H1 (cell line): ENCODE data around the gene STAT3. TPM values are rescaled to one million over a fixed set of nuclear protein-coding genes. Genes with fewer than 3 reads are reported as not detected.

Experiments
- CTCF ChIA-PET: fragments of 300-600 bp; sonication (Branson Sonifier 250); formaldehyde crosslinking; loops from one replicate; lab custom pipeline; 2021; ENCODE audit not compliant: partially characterized antibody; lab: Charles Lee
- POLR2A ChIA-PET: fragments of 300-600 bp; sonication (Branson Sonifier 250); formaldehyde crosslinking; loops from one replicate; lab custom pipeline; 2021; ENCODE audit warnings: inconsistent platforms; ENCODE audit not compliant: partially characterized antibody; lab: Charles Lee
- DNase-seq, 2 experiments: peaks; one replicate each; pipeline versions ENCODE4 v3.0.0 to v3.0.0-alpha.2; 2010 to 2022; ENCODE audit warnings: low spot score in 2 of 2, low read depth in 1 of 2, mixed read lengths in 1 of 2
- FAIRE-seq: peaks from 2 replicates; lab custom pipeline; 2011; peaks lifted over from hg19 to GRCh38; lab: Jason Lieb, UNC
- H2AFZ ChIP-seq: 2 replicates; pipeline ENCODE4 v1.8.1; 2012; ENCODE audit warnings: low read length, inconsistent platforms
- H2AK5ac ChIP-seq: 2 replicates; pipeline ENCODE4 v1.6.1; 2013; ENCODE audit warnings: low read depth, low read length
- H2BK120ac ChIP-seq: replicated peaks from 2 replicates; pipeline ENCODE3; 2013; ENCODE audit warnings: low read depth, low read length, inconsistent platforms
- H2BK12ac ChIP-seq: 2 replicates; pipeline ENCODE4 v1.6.1; 2013; ENCODE audit warnings: low read depth, low read length
- H2BK15ac ChIP-seq: 2 replicates; pipeline ENCODE4 v1.6.1; 2013; ENCODE audit warnings: low read length
- H2BK20ac ChIP-seq: 2 replicates; pipeline ENCODE4 v1.6.1; 2013; ENCODE audit warnings: low read length
- H2BK5ac ChIP-seq: 2 replicates; pipeline ENCODE4 v1.6.1; 2013; ENCODE audit warnings: low read depth, low read length
- H3K14ac ChIP-seq: 2 replicates; pipeline ENCODE4 v1.6.1; 2013; ENCODE audit warnings: inconsistent platforms; ENCODE audit not compliant: insufficient read length
- H3K18ac ChIP-seq: 2 replicates; pipeline ENCODE4 v1.6.1; 2013; ENCODE audit warnings: low read length; ENCODE audit errors: extremely low read depth
- H3K23ac ChIP-seq: 2 replicates; pipeline ENCODE4 v1.6.1; 2013; ENCODE audit warnings: inconsistent platforms; ENCODE audit not compliant: insufficient read length
- H3K23me2 ChIP-seq: 2 replicates; pipeline ENCODE4 v1.6.1; 2013; ENCODE audit warnings: low read depth, low read length
- H3K27ac ChIP-seq: 2 replicates; pipeline ENCODE4 v1.6.1; 2011; ENCODE audit warnings: low read depth, low read length, inconsistent platforms
- H3K27me3 ChIP-seq, 4 experiments: replicated peaks in 1 of 4; 1 replicate in 1 of 4; 2 replicates in 3 of 4; pipeline versions ENCODE4 v1.6.1 to v1.8.1; 2011 to 2013; ENCODE audit warnings: low read length in 3 of 4, mild to moderate bottlenecking in 3 of 4, inconsistent platforms in 2 of 4, mixed read lengths in 2 of 4, moderate library complexity in 1 of 4; ENCODE audit not compliant: control insufficient read depth in 3 of 4, insufficient read depth in 3 of 4; ENCODE audit errors: extremely low read depth in 1 of 4
- H3K36me3 ChIP-seq, 4 experiments: 2 replicates each; pipeline versions ENCODE4 v1.6.1 to v1.8.1; 2011 to 2013; ENCODE audit warnings: mild to moderate bottlenecking in 4 of 4, low read length in 3 of 4, moderate library complexity in 2 of 4, control low read depth in 1 of 4, inconsistent platforms in 1 of 4; ENCODE audit not compliant: insufficient read depth in 4 of 4, control insufficient read depth in 2 of 4
- H3K4ac ChIP-seq: replicated peaks from 2 replicates; pipeline ENCODE3; 2013; ENCODE audit warnings: low read length, low read depth, mixed read lengths, inconsistent platforms; ENCODE audit not compliant: insufficient read length
- H3K4me1 ChIP-seq, 4 experiments: replicated peaks in 1 of 4; 1 replicate in 1 of 4; 2 replicates in 3 of 4; pipeline versions ENCODE4 v1.6.1 to v1.8.1; 2011 to 2013; ENCODE audit warnings: low read length in 3 of 4, inconsistent platforms in 2 of 4, mixed read lengths in 1 of 4; ENCODE audit not compliant: insufficient read depth in 4 of 4, control insufficient read depth in 3 of 4
- H3K4me2 ChIP-seq, 2 experiments: 2 replicates each; pipeline versions ENCODE4 v1.6.1 to v1.8.1; 2011 to 2013; ENCODE audit warnings: low read depth in 2 of 2, low read length in 2 of 2, control low read depth in 1 of 2, inconsistent platforms in 1 of 2, mild to moderate bottlenecking in 1 of 2; ENCODE audit not compliant: insufficient read depth in 1 of 2
- H3K4me3 ChIP-seq, 4 experiments: fragments of 200-600, 300-600 bp in 1 of 4; sonication (generic), shearing (Covaris generic), sonication (Bioruptor Twin) in 1 of 4; 2 replicates each; pipeline versions ENCODE4 v1.5.1 to v1.8.1; 2011 to 2016; ENCODE audit warnings: low read length in 4 of 4, low read depth in 3 of 4, control low read depth in 2 of 4, inconsistent platforms in 2 of 4, mild to moderate bottlenecking in 2 of 4, mixed read lengths in 1 of 4, moderate library complexity in 1 of 4; ENCODE audit not compliant: insufficient read depth in 2 of 4; ENCODE audit errors: extremely low read depth in 1 of 4
- H3K56ac ChIP-seq: replicated peaks from 2 replicates; pipeline ENCODE3; 2013; ENCODE audit warnings: low read depth, mild to moderate bottlenecking, mixed read lengths, low read length, inconsistent platforms; ENCODE audit not compliant: insufficient read length
- H3K79me1 ChIP-seq: 2 replicates; pipeline ENCODE4 v1.6.1; 2013; ENCODE audit warnings: low read depth, low read length, control low read depth
- H3K79me2 ChIP-seq, 2 experiments: 2 replicates each; pipeline versions ENCODE4 v1.6.1 to v1.8.1; 2012 to 2013; ENCODE audit warnings: low read length in 2 of 2, mild to moderate bottlenecking in 2 of 2, inconsistent platforms in 1 of 2; ENCODE audit not compliant: insufficient read depth in 2 of 2, control insufficient read depth in 1 of 2
- H3K9ac ChIP-seq, 4 experiments: replicated peaks in 1 of 4; 1 replicate in 1 of 4; 2 replicates in 3 of 4; pipeline versions ENCODE4 v1.6.1 to v1.8.1; 2011 to 2013; ENCODE audit warnings: low read depth in 3 of 4, low read length in 3 of 4, control low read depth in 2 of 4, mild to moderate bottlenecking in 2 of 4, moderate library complexity in 2 of 4, inconsistent platforms in 1 of 4; ENCODE audit errors: extremely low read depth in 1 of 4
- H3K9me3 ChIP-seq, 2 experiments: 2 replicates each; pipeline versions ENCODE4 v1.6.1 to v1.8.1; 2012 to 2013; ENCODE audit warnings: mild to moderate bottlenecking in 2 of 2, moderate library complexity in 2 of 2, control low read depth in 1 of 2, inconsistent platforms in 1 of 2, low read depth in 1 of 2, low read length in 1 of 2, mixed read lengths in 1 of 2; ENCODE audit not compliant: insufficient read depth in 2 of 2
- H4K20me1 ChIP-seq, 2 experiments: replicated peaks in 1 of 2; 2 replicates each; pipeline versions ENCODE3 to v1.8.1; 2011 to 2013; ENCODE audit warnings: inconsistent platforms in 2 of 2, low read length in 2 of 2, mild to moderate bottlenecking in 1 of 2; ENCODE audit not compliant: insufficient read depth in 2 of 2, control insufficient read depth in 1 of 2
- H4K5ac ChIP-seq: 2 replicates; pipeline ENCODE4 v1.6.1; 2013; ENCODE audit warnings: low read length, low read depth, mixed read lengths, inconsistent platforms; ENCODE audit not compliant: insufficient read length
- H4K8ac ChIP-seq: 2 replicates; pipeline ENCODE4 v1.8.0; 2013; ENCODE audit warnings: mild to moderate bottlenecking, moderate library complexity, low read length, inconsistent platforms; ENCODE audit not compliant: insufficient read depth; ENCODE audit errors: extremely low read depth
- H4K91ac ChIP-seq: replicated peaks from 2 replicates; pipeline ENCODE3; 2013; ENCODE audit warnings: low read length, mixed read lengths, inconsistent platforms; ENCODE audit not compliant: insufficient read length
- CEBPB ChIP-seq: IDR thresholded peaks from 2 replicates; pipeline ENCODE4 v1.6.1; 2012; ENCODE audit warnings: low read depth, low read length
- CTCF ChIP-seq, 3 experiments: IDR thresholded peaks; 1 replicate in 2 of 3; 2 replicates in 1 of 3; pipeline versions ENCODE4 v1.5.1 to v1.6.1; 2011; ENCODE audit warnings: low read length in 3 of 3, mild to moderate bottlenecking in 3 of 3, inconsistent platforms in 2 of 3, low read depth in 1 of 3, moderate library complexity in 1 of 3; ENCODE audit not compliant: insufficient read depth in 1 of 3; ENCODE audit errors: control extremely low read depth in 1 of 3
- EP300 ChIP-seq, 2 experiments: IDR thresholded peaks; 1 replicate in 1 of 2; 2 replicates in 1 of 2; pipeline ENCODE4 v1.6.1; 2011 to 2012; ENCODE audit warnings: low read depth in 2 of 2, low read length in 2 of 2, mild to moderate bottlenecking in 2 of 2, borderline replicate concordance in 1 of 2, inconsistent platforms in 1 of 2, moderate library complexity in 1 of 2
- EZH2 ChIP-seq: fragments of 200-600 bp; sonication (generic); IDR thresholded peaks from 2 replicates; pipeline ENCODE4 v1.7.1; 2012; ENCODE audit warnings: low read depth, mild to moderate bottlenecking, moderate library complexity, low read length, inconsistent platforms; ENCODE audit not compliant: severe bottlenecking
- KDM5A ChIP-seq: fragments of 200-600 bp; IDR thresholded peaks from 2 replicates; pipeline ENCODE4 v1.7.1; 2012; ENCODE audit warnings: mild to moderate bottlenecking, low read length, inconsistent platforms, mixed read lengths
- MAX ChIP-seq: IDR thresholded peaks from 2 replicates; pipeline ENCODE4 v1.6.1; 2012; ENCODE audit warnings: inconsistent platforms
- WGBS, 2 experiments: shearing (Covaris generic) in 1 of 2; methylation state at CpG; one replicate each; pipeline versions ENCODE4 v1.1.6 to v1.1.7; 2013 to 2015; ENCODE audit warnings: low lambda C conversion rate in 2 of 2, mixed read lengths in 2 of 2, inconsistent platforms in 1 of 2, low coverage in 1 of 2, missing lambda C conversion rate in 1 of 2; ENCODE audit not compliant: insufficient replicate concordance in 2 of 2, insufficient coverage in 1 of 2, insufficient read length in 1 of 2; ENCODE audit errors: extremely low coverage in 1 of 2, missing lambda C conversion rate in 1 of 2; 5-methylcytosine and 5-hydroxymethylcytosine counted together
- polyA plus RNA-seq, 7 experiments: library from polyadenylated mRNA; depleted of rRNA in 3 of 7; stranded (reverse) in 5 of 7; unstranded in 2 of 7; fragments of >200 nt in 5 of 7; fragments of 200-250 nt in 2 of 7; gene quantifications; 1 replicate in 5 of 7; 2 replicates in 1 of 7; 4 replicates in 1 of 7; pipeline versions ENCODE4 v1.2.1 to v1.2.3, GENCODE V29; 2011 to 2013; ENCODE audit warnings: missing spikeins in 2 of 7, mixed read lengths in 2 of 7
- total RNA-seq: library from RNA; stranded (reverse); fragmentation: NEBNext Ultra II Directional; extraction: Animal tissue kit (Norgen Biotek cat#: 25700); gene quantifications from 2 replicates; pipeline ENCODE4 v1.2.1, GENCODE V29; 2021

STAT3 gene
- total and polyA plus RNA-seq, 2 of the 8 experiments (the other 6 are each of a cell fraction or from before 2014, with no cell fraction given) = 38.4 to 94.1 TPM

GRCh38 chr17:42277342-42277712, 110.9 kb downstream of the STAT3 start:
- no peak overlapping the region for H2BK12ac ChIP-seq
- ChIA-PET CTCF (interaction anchor here (0.8 to 5.0 kb wide), 9 partner anchors 15 to 249 kb away, joined by 3 to 26 read pairs (median 4); no protein-coding TSS in a partner anchor), POLR2A (interaction anchor here (0.6 to 1.4 kb wide), 9 partner anchors 10 to 1630 kb away, joined by 3 to 4 read pairs (median 3); partner anchors contain the start of genes SMARCE1 and STAT5A)
- H3K36me3 ChIP-seq = no peaks in the 10 kb centered on the region
- H2BK15ac ChIP-seq = no peak overlapping the region
- peaks cover 8% of the 10 kb centered on the region; the same call in 1 of the 2 replicates for H3K23me2 ChIP-seq
- no peaks in the 10 kb centered on the region for H3K9me3 ChIP-seq
- H3K9ac ChIP-seq = no peak overlapping the region; a peak in 1 of 7 replicates
- H3K4me3 ChIP-seq = peak overlapping the region in 1 of 4 experiments; percentile 92; a peak in 2 of 8 replicates
- DNase-seq = no peak
- H2BK120ac ChIP-seq = no peak overlapping the region
- H3K56ac ChIP-seq = no peak overlapping the region
- no peak overlapping the region for H2BK5ac ChIP-seq
- no peaks in the 10 kb centered on the region for H4K20me1 ChIP-seq
- TF ChIP-seq MAX = no peak
- TF ChIP-seq EZH2 = no peak
- no peak for TF ChIP-seq CEBPB
- TF ChIP-seq EP300 (IDR thresholded peaks at IDR 0.05; ENCODE audit: borderline replicate concordance in 1 of 2, low read depth in 2 of 2, low read length in 2 of 2) = no peak
- no peak for TF ChIP-seq CTCF (IDR thresholded peaks at IDR 0.05; ENCODE audit: control extremely low read depth in 1 of 3, insufficient read depth in 1 of 3, low read depth in 1 of 3, low read length in 3 of 3)
- TF ChIP-seq KDM5A = no peak
- H3K14ac ChIP-seq = no peak overlapping the region
- no peak overlapping the region for H3K4ac ChIP-seq
- no peak overlapping the region for H4K8ac ChIP-seq
- no peak overlapping the region for H3K18ac ChIP-seq
- H4K91ac ChIP-seq = no peak overlapping the region
- H2AFZ ChIP-seq = no peak overlapping the region
- H3K79me1 ChIP-seq = peaks cover 5% of the 10 kb centered on the region; the same call in 1 of the 2 replicates
- peaks cover 0 to 4% (median 2%) of the 10 kb centered on the region in 4 experiments; a peak in 1 of 7 replicates for H3K27me3 ChIP-seq
- no peak overlapping the region for H4K5ac ChIP-seq
- 69% methylated on average over 6 of the region's 6 CpGs; no CpG with 5 or more reads in 1 of the 2 experiments for WGBS, 2 experiments
- no peak overlapping the region for H3K27ac ChIP-seq
- no peak for FAIRE-seq
- H3K4me2 ChIP-seq = peak overlapping the region; percentile 68 to 91
- H3K4me1 ChIP-seq = peaks cover 5 to 18% (median 12%) of the 10 kb centered on the region in 4 experiments; a peak in 6 of 7 replicates
- H3K79me2 ChIP-seq = peaks cover 0 to 29% of the 10 kb centered on the region in 2 experiments; a peak in 2 of 4 replicates
- H2AK5ac ChIP-seq = no peak overlapping the region
- H2BK20ac ChIP-seq = no peak overlapping the region
- H3K23ac ChIP-seq = no peak overlapping the region
